ENCODE data around the gene SCO1. TPM values are rescaled to one million over a fixed set of nuclear protein-coding genes. Genes with fewer than 3 reads are reported as not detected.

The SCO1 gene
- polyA plus RNA-seq, 3 donors = 5.0 to 14.6 (median 11.6) TPM

DNA sequence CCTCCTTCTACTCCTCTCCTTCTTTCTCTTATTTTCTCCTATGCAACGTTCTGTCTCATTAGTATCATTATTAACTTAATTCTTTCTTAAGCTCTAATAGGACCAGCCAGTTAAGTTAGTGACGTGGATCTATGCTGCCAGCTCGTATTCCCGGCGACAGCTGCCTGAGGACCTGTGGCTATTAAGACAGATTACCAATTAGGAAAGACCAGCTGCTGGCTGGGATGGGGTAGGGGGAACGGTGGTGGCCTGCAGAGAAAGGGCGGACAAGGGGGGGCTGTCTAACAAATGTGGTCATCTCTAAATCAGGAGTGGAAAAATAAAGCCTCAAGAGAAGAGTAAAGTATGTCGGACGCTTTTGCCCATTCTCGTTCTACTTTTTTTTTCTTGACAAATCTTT, 39.5 kb downstream of the SCO1 start:
- TF ChIP-seq, protein P1, sequence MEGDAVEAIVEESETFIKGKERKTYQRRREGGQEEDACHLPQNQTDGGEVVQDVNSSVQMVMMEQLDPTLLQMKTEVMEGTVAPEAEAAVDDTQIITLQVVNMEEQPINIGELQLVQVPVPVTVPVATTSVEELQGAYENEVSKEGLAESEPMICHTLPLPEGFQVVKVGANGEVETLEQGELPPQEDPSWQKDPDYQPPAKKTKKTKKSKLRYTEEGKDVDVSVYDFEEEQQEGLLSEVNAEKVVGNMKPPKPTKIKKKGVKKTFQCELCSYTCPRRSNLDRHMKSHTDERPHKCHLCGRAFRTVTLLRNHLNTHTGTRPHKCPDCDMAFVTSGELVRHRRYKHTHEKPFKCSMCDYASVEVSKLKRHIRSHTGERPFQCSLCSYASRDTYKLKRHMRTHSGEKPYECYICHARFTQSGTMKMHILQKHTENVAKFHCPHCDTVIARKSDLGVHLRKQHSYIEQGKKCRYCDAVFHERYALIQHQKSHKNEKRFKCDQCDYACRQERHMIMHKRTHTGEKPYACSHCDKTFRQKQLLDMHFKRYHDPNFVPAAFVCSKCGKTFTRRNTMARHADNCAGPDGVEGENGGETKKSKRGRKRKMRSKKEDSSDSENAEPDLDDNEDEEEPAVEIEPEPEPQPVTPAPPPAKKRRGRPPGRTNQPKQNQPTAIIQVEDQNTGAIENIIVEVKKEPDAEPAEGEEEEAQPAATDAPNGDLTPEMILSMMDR (IDR thresholded peaks at IDR 0.05) = no peak
- intact Hi-C loops (cut with micrococcal nuclease) = no loop called here
- peaks cover 3 to 7% of the 10 kb centered on the region in 2 donors for H3K36me3 Mint-ChIP-seq
- no peak overlapping the region for H3K27ac ChIP-seq (ENCODE audit: low read depth in 1 of 2, low read length in 2 of 2)
- peak overlapping the region in 1 of 7 donors; percentile 43 for H3K27ac Mint-ChIP-seq
- H3K9me3 ChIP-seq (replicated peaks in 1 of 2; ENCODE audit: control insufficient read depth in 1 of 2, insufficient read depth in 1 of 2, low read length in 2 of 2) = no peaks in the 10 kb centered on the region
- H3K4me3 ChIP-seq (replicated peaks in 1 of 3; ENCODE audit: low read depth in 2 of 3, low read length in 3 of 3) = no peak overlapping the region
- H3K4me3 Mint-ChIP-seq = no peak overlapping the region
- H4K20me1 ChIP-seq (ENCODE audit: insufficient read depth, low read length) = no peaks in the 10 kb centered on the region
- no peaks in the 10 kb centered on the region for H3K27me3 ChIP-seq (ENCODE audit: control insufficient read depth in 2 of 2, insufficient read depth in 2 of 2, low read length in 2 of 2)
- H3K4me1 Mint-ChIP-seq = peaks cover 12% of the 10 kb centered on the region
- peaks cover 0 to 4% of the 10 kb centered on the region in 2 donors for H3K4me1 ChIP-seq (ENCODE audit: control insufficient read depth in 1 of 2, insufficient read depth in 2 of 2, low read length in 2 of 2)
- no peak overlapping the region for H2AFZ ChIP-seq (ENCODE audit: insufficient read depth, low read depth, low read length, poor library complexity, severe bottlenecking)
- no peaks in the 10 kb centered on the region for H3K36me3 ChIP-seq (replicated peaks in 1 of 2; ENCODE audit: control insufficient read depth in 1 of 2, insufficient read depth in 2 of 2, low read length in 2 of 2)
- peaks cover 0 to 2% (median 1%) of the 10 kb centered on the region in 3 donors for H3K27me3 Mint-ChIP-seq (ENCODE audit: low read depth in 3 of 3)
- no peak overlapping the region for H3K9ac ChIP-seq (ENCODE audit: insufficient read depth, low read length, poor library complexity, severe bottlenecking)
- H3K4me2 ChIP-seq (replicated peaks; ENCODE audit: extremely low read depth, low read length, poor library complexity, severe bottlenecking) = no peak overlapping the region
- H3K9me3 Mint-ChIP-seq = peaks cover 0 to 1% (median 0%) of the 10 kb centered on the region in 7 donors
- 88% methylated on average over 6 of the region's 10 CpGs for WGBS (ENCODE audit: insufficient coverage)
- no peaks in the 10 kb centered on the region for H3K79me2 ChIP-seq (ENCODE audit: insufficient read depth, low read length)
- DNase-seq = no peak

DNA sequence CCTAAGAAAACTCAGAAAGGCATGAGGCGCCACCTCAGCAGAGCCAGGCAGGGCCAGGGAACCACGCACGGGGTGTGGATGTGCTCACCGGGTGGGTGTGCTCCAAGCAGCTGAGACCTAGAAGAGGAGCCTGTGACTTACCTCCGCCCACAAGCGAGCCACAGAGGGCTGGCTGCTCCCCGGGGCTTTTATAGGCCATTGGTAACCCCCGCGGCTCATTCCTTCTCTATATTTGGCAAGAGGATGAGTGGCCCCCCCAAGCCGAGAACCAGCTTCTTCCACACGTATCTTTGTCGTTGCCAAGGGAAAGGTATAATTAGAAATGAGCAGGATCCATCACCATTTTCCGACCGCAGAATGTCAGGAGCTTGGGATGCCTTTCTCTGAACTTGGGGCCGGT, 40.2 kb downstream of the SCO1 start, which contains the start of gene MYH3:
TSS of gene MYH3 (minus strand) at position 162 of the 400 bp plus-strand sequence. CDS start 2,245 bp downstream, outside the sequence.
- Mint-ChIP-seq H3K4me3 (no peak within 1 kb of the TSS), H3K27me3 (ENCODE audit: low read depth in 3 of 3) (peaks cover 0 to 2% (median 1%) of the 10 kb centered on the region in 3 donors)

More for the DNA sequence above, 40.2 kb downstream of the SCO1 start, which contains the start of gene MYH3:
- TF ChIP-seq, protein P1 (IDR thresholded peaks at IDR 0.05) = no peak
- H3K27ac Mint-ChIP-seq = peak within 1 kb of the TSS in 1 of 7 donors; percentile 43
- H3K9me3 Mint-ChIP-seq = peaks cover 0 to 1% (median 0%) of the 10 kb centered on the region in 7 donors
- DNase-seq = no peak
- Histone ChIP-seq H3K79me2 (ENCODE audit: insufficient read depth, low read length) (no peaks in the 10 kb centered on the region), H2AFZ (ENCODE audit: insufficient read depth, low read depth, low read length, poor library complexity, severe bottlenecking) (no peak within 1 kb of the TSS), H3K4me3 (replicated peaks in 1 of 3; ENCODE audit: low read depth in 2 of 3, low read length in 3 of 3) (no peak within 1 kb of the TSS), H3K27me3 (ENCODE audit: control insufficient read depth in 2 of 2, insufficient read depth in 2 of 2, low read length in 2 of 2) (no peaks in the 10 kb centered on the region), H3K9me3 (replicated peaks in 1 of 2; ENCODE audit: control insufficient read depth in 1 of 2, insufficient read depth in 1 of 2, low read length in 2 of 2) (no peaks in the 10 kb centered on the region), H3K9ac (ENCODE audit: insufficient read depth, low read length, poor library complexity, severe bottlenecking) (no peak within 1 kb of the TSS), H4K20me1 (ENCODE audit: insufficient read depth, low read length) (no peaks in the 10 kb centered on the region), H3K4me1 (ENCODE audit: control insufficient read depth in 1 of 2, insufficient read depth in 2 of 2, low read length in 2 of 2) (peaks cover 0 to 6% of the 10 kb centered on the region in 2 donors), H3K36me3 (replicated peaks in 1 of 2; ENCODE audit: control insufficient read depth in 1 of 2, insufficient read depth in 2 of 2, low read length in 2 of 2) (no peaks in the 10 kb centered on the region), H3K27ac (ENCODE audit: low read depth in 1 of 2, low read length in 2 of 2) (no peak within 1 kb of the TSS), H3K4me2 (replicated peaks; ENCODE audit: extremely low read depth, low read length, poor library complexity, severe bottlenecking) (no peak within 1 kb of the TSS)
- intact Hi-C loops (cut with micrococcal nuclease) = no loop called here
- peaks cover 15% of the 10 kb centered on the region for H3K4me1 Mint-ChIP-seq
- peaks cover 3 to 7% of the 10 kb centered on the region in 2 donors for H3K36me3 Mint-ChIP-seq
- WGBS (ENCODE audit: insufficient coverage) = 99% methylated on average over 8 of the region's 15 CpGs
